Measurements from ENCODE around the gene FBXO7.

The FBXO7 gene

DNA sequence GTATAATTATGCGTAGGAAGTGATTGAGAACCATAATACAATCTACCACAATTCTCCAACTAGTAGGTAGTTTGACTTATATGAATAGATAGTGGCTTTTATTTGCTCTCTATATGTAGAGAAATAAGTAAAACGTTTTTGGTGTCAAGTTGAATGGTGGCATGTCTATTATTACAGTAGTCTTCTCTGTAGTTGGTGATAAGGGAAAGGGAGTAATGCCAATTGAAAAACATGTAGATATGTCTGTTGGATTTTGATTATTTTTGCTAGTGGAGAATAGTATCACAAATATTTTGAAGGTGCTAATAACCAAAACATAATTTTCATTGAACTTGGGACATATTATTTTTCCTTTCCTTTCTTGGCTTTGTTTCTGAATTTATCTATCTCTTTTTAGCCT lies 17.5 kb downstream of the FBXO7 start:
- no peak for DNase-seq

DNA sequence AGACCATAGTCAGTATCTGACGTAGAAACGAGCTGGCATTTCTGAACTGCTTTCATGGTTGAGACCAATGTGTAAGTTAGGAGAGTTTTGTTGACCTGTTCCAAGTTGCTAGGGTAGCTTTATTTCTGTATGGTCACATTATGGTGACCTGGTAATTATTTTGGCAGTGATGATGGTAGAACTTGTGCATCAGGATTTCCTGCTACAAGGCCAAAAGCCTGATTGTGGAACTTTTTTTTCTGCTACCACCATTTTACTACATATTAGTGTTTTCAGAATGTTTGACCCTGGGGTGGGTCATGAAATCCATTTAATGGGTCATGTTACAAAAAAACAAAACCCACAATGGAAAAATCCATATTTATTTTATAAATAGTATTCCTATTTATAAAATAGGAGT lies 18.9 kb downstream of the FBXO7 start:
- no peak for DNase-seq

DNA sequence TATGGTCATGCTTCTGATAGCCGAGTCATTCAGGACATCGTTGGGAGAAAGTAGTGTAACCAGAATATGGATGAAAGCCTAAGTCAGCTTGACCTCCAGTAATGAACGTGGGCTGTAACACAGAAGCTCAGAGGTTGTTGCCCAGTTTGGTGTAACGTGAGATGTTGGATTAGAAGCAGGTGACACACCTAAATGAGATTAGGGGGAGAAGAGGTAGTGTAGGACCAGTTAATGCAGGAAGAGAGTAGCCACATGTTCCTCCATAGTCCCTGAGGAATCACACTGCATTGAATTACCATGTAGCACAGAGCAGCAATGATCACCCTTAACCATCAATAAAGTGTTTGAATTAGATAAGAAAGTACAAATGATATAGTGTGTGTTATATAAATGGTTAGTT lies 20.4 kb downstream of the FBXO7 start:
- DNase-seq, result no peak

DNA sequence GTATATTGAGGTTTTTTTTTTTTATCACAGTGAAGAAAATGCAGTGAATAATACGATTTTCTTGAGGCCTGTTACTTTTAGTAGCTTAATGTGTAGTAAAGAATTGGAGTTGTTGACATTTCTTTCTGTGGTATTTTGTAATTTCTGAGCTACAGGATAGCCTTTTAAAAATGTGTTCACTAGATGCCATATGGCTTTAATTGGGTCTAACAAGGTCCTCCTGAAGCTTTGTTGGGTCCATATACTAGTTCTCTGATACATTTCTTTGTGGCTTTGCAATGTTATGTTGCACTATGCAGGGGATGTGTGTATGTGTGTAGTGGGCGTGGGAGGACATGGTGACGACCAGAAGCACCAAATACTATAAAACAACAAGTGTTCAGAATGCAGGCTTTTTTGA lies 25.1 kb downstream of the FBXO7 start:
- DNase-seq, result no peak

DNA sequence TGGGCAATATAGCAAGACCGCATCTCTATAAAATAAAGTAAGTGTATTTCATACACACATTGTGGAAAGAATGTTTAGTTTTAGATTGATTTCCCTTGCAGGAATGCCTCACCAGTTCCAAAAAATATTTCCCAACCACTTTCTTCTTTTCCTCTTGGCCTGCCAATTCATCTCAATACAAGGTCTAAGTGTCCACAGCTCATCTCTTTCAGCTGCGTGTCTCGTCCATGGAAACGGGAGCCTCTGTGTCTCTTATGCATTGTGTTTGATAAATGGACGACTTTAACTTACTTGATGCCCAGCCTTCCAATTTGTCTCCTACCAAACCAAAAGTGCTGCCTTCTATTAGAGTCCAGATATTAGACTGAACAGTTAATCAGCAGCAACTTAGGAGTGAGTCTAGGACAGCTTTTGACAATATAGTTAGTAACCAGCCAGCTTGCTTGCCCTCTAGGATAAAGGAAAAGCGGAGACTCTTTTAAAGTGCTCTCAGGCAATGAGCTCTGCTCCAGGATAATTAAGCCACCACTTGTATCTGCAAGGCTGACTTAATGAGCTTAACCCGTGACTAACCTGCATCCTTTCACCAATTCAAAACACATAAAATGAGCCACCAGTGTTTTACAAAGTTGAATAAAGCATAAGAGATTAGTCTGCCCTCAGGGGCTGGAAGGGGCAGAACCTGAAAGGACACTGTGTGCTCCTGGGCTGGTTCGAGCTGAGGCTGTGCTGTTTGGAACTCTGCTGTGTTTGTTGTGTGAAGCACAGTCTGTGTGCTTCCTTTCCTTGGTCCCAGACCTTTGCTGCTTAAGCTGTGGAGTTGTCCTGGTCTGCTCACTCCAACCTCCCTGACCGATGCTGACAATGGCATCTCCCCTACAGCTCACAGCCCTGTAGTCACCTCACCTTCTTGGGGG lies 27.5 kb downstream of the FBXO7 start:
- DNase-seq, result no peak

DNA sequence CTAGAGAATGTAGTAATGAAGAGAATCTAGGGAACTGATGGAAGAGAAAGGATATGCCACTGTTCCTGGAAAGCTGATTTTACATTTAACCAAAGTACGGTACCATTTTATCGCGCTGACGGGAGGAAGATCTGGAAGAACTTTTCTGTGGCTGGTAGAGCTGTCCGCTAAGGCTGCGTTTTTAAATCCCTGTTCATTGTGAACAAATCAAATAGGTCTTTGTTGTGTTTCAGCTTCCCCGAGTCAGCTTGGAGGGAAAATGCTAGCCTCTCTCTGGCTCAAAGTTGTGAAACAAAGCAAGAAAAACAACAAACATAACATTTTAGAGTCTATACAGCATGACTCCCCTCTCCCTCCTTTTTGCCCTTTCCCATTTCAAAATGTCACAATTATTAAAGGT lies 34.4 kb downstream of the FBXO7 start:
- DNase-seq, result peak; percentile 28 to 65

DNA sequence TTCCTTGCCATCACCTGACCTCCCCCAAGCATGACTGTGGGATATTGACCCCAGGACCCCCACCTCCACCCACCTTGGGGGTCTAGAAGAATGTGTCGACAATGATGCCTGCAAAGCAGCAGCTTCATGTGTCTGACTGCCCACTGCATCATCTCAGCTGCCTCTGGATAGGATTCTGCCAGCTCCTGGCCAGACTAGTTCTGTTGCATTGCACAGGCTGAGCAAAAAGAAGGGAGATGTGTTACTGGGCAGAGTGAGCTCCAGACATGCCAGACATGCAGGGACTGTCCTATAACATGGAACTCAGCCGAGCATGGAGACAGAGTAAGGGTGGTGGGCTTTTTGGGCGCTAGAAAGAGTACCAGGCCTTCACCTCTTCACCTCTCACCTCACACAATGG lies 36.7 kb downstream of the FBXO7 start:
- no peak for DNase-seq

DNA sequence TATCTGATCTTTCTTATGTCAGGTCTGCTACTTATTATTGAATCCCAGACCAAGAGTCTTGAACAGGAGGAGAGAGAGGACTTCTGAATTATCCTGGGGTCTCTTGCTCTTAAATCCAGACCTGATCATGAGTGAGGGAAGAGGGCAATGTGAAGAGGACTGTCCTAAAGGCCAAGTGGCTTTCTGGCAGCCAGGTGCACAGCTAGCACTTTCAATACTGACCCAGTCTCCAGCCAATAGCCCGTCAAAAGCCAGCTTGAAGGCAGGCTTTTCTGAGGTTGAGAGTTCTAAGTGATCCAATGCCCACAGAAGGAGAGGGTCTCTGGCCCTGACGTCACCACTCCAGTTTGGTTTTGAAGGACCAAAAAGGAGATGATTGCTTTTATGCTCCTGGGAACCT lies 37.2 kb downstream of the FBXO7 start:
- DNase-seq, result no peak

DNA sequence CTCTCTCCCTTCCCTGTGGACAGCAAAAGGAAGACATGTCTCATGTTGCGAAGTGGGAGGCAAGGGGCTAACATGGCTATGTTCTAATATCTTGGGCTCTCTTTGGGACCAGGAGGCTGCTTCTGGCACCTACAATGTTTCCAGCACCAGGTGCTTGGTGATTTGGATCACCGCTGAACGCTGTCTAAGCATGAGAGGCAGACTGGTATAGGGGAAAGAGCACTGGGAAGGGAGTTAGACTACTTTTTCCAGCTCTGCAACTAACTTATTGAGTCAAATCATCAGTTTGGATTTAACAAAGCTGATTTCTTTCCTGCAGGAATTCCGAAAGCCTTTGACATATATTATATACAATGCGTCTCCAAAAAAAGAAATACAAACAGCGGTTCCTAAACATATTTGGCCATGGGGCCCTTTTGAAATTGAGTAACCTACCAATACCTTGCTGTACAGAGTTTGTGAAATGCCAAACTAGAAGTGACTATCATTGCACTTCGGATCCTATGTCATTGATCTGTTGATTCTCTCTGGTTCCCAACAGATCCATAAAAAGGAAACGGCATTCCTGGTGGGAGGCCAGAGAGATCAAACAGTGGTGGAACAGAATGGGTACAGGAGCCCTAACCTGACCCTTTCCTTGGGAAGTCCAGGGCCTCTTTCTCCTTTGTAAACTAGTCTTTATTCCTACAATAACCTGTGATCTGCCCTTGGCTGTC lies 37.8 kb downstream of the FBXO7 start:
- DNase-seq, result no peak

DNA sequence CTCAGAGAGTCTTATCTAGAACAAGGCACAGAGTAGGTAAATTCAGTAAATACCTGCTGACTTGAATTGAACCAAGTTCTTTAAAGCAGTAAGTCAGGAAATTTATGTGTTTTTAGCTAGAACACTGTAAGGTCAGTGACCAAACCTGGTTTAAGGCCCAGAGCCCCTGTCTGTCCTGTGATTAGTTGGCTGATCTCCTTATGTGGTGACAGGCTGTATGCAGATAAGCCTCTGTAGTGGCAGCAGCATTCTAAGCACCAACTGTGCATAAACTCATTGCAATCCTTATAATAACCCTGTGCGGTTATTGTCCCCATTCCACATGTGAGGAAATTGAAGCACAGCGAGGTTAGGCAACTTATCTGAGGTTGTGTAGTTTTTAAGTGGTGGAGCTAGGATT lies 40.5 kb downstream of the FBXO7 start:
- no peak for DNase-seq

DNA sequence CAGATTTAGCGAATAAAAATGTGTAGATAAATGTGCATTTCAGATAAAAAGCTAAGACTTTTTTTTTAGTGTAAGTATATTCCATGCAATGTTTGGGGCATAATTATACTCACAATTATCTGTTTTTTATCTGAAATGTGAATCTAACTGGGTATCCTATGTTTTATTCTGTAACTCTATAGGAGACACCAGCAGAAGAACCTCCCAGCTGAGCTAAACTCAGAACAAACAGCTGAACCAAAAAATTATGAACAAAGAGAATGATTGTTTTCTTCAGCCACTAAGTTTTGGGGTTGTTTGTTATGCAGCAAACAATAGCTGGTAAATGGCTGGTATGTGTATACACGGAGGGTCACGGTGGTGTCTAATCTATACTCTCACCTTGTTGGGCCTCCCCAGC lies 42.9 kb downstream of the FBXO7 start:
- no peak for DNase-seq

DNA sequence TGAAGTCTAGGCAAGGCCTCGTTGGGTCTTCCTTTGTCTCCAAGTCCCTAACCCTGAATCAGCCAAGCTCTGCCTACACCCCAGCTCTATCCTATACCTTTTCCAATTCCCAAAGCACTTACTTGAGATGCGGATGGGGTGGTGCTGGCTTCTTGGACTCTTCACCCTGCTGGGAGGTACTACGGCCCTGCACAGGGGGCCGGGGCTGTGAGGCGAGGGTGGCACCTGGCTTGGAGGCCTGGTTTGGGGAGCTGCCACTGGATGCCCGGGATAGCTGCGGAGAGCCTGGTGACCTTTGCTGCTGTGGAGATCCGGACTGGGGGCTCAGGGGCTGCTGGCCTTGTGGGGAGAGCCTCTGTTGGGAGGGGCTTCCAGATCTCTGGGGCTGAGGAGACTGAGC lies 43.3 kb downstream of the FBXO7 start:
- DNase-seq, result no peak

DNA sequence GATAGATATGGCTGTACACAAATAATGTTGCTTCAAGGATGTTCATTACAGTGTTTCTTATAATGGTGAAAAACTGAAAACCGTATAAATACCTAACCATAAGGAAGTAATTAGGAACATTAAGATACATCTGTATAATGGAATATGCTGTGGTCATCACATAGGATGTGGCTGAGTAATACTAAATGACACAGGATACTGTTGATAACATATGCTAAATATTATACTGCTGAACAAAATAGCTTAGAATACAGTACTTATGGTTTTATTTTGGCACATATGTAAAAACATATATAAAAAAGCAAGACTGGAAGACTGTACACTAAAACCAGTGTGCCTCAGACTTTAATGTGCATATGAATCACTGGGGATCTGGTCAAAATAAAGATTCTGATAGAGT lies 43.8 kb downstream of the FBXO7 start:
- no peak for DNase-seq

DNA sequence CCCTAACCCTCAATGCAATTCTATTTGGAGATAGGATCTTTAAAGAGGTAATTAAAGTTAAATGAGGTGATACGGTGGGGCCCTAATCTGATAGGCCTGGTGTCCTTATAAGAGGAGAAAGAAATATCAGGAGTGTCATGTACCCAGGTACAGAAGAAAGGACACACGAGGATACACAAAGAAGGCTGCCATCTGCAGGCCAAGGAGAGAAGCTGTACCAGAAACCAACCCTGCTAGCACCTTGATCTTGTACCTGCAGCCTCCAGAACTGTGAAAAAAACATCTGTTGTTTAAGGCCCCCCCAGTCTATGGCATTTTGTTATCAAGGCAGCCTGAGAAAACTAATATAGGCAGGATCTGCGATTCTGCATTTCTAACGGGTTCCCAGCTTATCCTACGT lies 44.2 kb downstream of the FBXO7 start:
- no peak for DNase-seq

DNA sequence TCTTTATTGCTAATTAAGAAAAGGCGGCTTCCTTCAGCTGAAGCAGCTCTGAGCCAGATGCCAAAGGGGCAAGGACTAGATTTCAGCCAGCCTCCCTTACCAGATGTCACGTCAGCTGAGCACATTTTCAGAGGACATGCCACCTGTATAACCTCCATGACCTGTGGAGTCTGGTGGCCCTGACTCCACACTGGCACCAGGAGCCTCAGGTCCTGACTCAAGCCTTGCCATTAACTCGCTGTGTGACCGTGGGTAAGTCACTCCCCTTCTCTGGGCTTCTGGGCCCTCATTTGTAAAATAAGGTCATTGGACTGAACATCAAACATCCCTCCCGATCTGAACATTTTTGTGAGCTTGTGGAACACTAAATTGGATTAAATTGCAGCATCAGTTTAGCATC lies 46.0 kb downstream of the FBXO7 start:
- DNase-seq, result no peak

DNA sequence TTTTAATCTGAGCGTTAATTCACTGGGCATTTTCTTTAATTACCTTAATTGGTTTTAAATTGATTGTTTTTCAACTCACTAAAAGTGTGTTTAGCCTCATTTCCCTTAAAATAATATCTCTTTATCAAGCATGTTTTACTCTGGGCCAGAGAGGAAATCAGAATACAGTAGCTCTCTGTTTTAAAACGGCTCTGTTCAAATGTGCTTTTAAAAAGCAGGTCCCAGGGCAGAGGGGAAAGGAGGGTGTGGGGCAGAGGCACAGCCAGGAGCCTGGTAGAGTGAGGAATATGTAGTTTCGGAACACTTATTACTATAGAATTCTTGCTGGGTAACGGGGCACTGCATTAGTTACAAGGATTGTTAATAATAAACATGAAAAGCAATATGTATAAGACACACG lies 47.6 kb downstream of the FBXO7 start:
- DNase-seq, result no peak

DNA sequence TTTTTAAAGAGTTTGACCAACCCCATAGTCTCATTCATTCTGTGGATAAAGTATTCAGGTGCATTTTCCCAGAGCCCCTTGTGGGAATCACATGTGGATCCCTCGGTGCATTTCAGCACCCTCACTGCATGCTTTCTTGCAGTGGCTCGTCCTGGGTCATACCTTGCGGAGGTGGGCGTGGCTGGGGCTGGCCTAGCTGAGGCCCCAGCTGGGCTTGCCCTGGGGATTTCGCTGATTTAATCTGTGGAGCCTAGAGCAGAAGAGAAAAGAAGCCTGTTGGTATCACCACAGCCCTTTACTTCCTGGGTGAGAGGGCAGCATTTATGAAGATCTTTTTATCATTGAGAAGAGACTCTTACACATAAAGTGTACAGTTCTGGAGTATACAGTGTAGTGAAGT lies 53.1 kb downstream of the FBXO7 start:
- no peak for DNase-seq

DNA sequence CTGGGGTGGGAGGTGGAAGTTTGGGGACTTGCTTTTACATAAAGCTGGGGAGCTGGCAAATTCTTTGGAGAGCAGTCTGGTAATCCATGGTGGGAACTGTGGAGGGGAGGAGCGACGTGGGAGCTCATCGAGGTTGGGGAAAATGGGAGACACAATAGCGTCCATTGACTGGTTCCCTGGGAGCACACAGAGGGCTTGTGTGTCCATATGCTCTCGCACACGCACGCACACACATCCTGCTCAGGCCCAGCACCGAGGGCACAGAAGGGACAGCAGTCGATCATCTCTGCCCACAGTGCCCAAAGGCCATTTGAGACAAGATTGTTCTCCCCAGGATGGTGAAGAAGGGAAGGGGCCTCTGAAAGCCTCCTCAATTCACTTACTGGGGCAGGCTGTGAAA lies 53.7 kb downstream of the FBXO7 start:
- DNase-seq, result peak; percentile 55 to 59

DNA sequence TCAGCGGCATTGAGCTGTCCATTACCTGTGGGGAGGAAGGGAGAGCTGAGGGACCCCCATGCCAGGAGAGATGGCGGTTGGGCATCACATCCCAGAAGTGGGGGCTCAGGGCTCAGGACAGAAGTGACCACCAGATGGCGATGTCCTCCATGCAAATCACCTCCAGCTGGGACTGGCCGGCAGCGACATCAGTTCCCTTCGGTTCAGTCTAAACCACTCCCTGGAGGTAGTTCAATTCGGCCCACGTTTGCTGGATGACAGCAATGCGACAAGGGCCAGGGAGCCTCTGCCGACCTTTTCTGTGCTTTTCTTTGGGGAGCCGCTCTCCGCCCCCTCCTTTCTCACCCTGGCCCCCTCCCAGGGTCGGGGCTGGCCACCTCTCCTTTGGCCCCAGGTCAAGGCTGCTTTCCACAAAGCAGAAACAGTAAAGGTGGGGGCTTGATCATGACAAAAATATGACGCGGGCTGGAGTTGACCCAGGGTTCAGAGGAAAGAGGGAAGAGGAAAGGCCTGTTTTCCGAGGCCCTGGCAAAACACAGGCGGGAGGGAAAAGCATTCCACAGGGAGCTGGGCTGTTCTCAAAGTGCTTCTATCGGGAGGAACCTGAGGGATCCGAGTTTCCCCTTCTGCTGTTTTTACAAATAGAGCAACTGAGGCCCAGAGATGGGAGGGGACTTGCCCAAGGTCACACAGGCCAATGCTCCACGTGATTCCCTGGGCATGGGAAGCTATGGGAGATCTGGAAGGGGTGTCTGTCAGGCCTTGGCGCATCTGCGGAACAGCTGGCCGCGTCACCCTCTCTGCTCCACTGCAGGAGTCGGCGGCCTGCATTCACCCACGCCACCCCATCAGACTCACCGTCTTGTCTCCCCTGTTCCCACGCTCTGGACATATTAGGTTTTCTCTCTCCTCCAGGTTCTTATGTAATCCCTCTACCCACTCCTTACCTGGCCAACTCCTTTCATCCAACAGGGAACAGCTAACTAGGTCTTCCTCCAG lies 54.7 kb downstream of the FBXO7 start:
- peak; percentile 78 to 81 for DNase-seq

DNA sequence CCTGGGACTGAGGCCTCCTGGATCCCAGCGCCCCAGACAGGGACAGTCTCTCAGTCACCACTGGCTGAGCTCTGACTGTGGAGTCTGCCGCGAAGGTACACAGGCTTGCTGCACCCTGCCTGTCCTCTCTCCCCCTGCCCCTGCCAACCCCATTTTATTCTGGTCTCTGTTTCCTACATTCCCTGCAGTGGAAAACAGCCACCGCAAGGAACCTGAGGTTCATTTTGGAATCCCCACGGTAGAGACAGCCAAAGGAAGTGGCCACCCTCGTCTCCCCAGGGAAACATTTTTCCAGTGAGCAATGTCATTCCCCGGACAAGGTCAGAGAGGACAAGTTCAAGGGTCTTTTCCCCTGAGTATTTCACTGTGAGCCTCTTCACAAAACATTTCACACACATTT lies 56.6 kb downstream of the FBXO7 start:
- no peak for DNase-seq

DNA sequence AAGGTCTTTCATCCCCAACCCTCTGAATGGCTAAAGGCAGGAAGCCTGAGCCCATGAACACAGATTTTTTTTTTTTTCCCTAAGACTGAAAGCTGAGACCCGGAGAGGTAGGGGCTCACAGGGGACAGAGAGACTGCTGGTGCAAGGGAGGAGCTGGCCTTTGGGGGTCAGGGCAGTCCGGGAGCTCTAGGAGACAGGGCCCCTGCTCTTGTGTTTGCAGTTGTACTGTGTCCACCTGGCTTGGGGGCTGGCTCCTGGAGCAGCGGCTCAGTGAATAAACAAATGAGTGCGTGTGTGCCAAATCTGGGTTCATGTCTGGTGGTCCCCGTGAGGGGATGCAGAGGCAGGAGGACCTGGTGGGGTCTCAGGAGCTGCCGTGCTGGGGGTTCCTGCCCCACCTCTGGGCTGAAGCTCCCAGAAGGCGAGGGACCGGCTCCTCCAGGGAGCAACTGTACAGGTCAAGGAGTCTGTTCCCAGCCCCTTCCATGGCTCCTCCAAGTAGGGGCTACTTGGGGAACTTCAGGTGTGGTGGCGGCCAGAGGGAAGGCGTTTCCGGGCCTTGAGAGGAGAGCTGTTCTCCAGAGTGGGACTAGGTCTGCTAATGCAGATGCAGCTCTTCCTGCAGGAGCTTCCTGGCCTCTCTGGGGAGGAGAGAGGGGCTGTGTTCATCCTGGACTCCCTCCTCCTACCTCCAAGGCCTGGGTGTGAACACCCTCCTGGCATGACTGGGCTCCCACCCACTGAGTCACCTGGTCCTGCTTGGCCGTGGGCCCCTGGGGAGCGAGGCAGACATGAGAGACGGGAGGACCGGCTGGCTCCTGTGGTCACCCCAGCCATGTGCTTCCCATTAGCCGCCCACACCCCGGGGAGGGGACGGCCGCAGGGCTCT lies 57.6 kb downstream of the FBXO7 start:
- DNase-seq, result no peak

DNA sequence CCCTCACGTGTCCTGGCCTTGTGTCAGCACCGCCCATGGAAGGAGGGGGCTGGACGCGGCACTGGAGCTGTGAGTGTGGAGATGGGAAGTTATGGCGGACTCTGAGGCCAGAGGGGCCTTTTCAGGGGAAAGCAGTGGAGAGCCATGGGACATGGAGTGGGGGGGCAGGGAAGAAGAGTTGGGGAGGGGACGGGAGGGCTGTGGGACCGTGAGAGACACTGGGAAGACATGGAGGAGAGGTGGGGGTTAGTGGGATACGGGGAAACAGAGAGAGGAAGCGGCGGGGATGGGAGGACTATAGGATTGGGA lies 58.2 kb downstream of the FBXO7 start:
- no peak for DNase-seq
